ENCODE measurements around the gene UBN1. TPM values are rescaled to one million over a fixed set of nuclear protein-coding genes. Genes with fewer than 3 reads are reported as not detected.

Gene UBN1
- total and polyA plus RNA-seq, 10 of the 15 experiments (the other 5 are each of a cell fraction or from before 2014, with no cell fraction given): 2.1 to 32.5 (median 13.9) TPM

DNA sequence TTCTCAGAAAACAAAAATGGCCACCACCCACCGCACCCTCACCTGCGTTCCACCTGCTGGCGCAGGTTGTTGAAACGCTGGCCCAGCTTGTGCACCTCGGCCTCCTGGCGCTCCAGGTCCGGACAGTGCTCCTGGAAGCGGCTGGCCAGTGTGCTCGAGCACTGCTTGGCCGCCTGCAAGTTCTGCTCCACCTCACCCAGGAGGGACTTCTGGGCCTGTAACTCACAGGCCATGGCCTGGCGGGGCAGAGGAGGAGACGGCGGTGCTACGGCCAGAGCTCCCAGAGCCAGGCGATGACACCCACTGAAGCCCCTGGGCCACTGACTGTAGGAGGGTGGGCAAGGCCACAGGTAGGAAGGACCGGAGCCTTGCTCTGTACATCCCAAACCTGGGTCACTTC lies 43.4 kb downstream of the UBN1 start:
- POLR2A ChIA-PET: no interaction called here
- Histone ChIP-seq H3K9ac (ENCODE audit: control insufficient read depth, insufficient read depth, low read length) (no peak overlapping the region), H2AFZ (ENCODE audit: control insufficient read depth, low read depth, low read length) (no peak overlapping the region), H3K27ac (ENCODE audit: control insufficient read depth, insufficient read depth) (no peak overlapping the region), H3K79me2 (ENCODE audit: control insufficient read depth, insufficient read depth, low read length) (no peaks in the 10 kb centered on the region), H3K4me1 (ENCODE audit: control insufficient read depth, insufficient read depth, low read length) (no peaks in the 10 kb centered on the region), H3K9me3 (replicated peaks; ENCODE audit: control insufficient read depth, insufficient read depth, low read length) (no peaks in the 10 kb centered on the region), H3K27me3 (replicated peaks in 1 of 2; ENCODE audit: control insufficient read depth in 2 of 2, insufficient read depth in 2 of 2, low read length in 1 of 2) (no peaks in the 10 kb centered on the region), H4K20me1 (ENCODE audit: control insufficient read depth, insufficient read depth) (no peaks in the 10 kb centered on the region), H3K36me3 (ENCODE audit: control insufficient read depth in 2 of 2, insufficient read depth in 2 of 2, low read length in 1 of 2) (no peaks in the 10 kb centered on the region; a peak in 1 of 4 replicates), H3K4me3 (no peak overlapping the region), H3K4me2 (ENCODE audit: control insufficient read depth, insufficient read depth) (no peak overlapping the region)
- RAD21 ChIA-PET (ENCODE audit: unreplicated experiment): no interaction called here
- no peak for DNase-seq (ENCODE audit: low read depth, low spot score)
- TF ChIP-seq TAF1 (IDR thresholded peaks at IDR 0.05; ENCODE audit: borderline replicate concordance, low read depth, low read length): no peak
- TF ChIP-seq REST (IDR thresholded peaks at IDR 0.05; ENCODE audit: low read depth, low read length): no peak
- TF ChIP-seq PAX5 (IDR thresholded peaks at IDR 0.05; ENCODE audit: borderline replicate concordance, low read depth, low read length): no peak
- no peak for TF ChIP-seq CREB1 (IDR thresholded peaks at IDR 0.05; ENCODE audit: low read depth)
- no peak for TF ChIP-seq NBN (IDR thresholded peaks at IDR 0.05)
- TF ChIP-seq HCFC1 (IDR thresholded peaks at IDR 0.05; ENCODE audit: low read length): no peak
- no peak for TF ChIP-seq SREBF2 (IDR thresholded peaks at IDR 0.05; ENCODE audit: low read length)
- no peak for TF ChIP-seq ZNF217 (IDR thresholded peaks at IDR 0.05)
- TF ChIP-seq BRCA1 (IDR thresholded peaks at IDR 0.05; ENCODE audit: low read depth, low read length): no peak
- no peak for TF ChIP-seq GATAD2B (conservative IDR thresholded peaks at IDR 0.05; ENCODE audit: low read depth)
- TF ChIP-seq SREBF1 (IDR thresholded peaks at IDR 0.05; ENCODE audit: low read length): no peak
- no peak for TF ChIP-seq FOS (IDR thresholded peaks at IDR 0.05; ENCODE audit: borderline replicate concordance, extremely low read depth, insufficient read length)
- TF ChIP-seq NFXL1 (IDR thresholded peaks at IDR 0.05; ENCODE audit: borderline replicate concordance): no peak
- TF ChIP-seq SUPT20H (IDR thresholded peaks at IDR 0.05; ENCODE audit: borderline replicate concordance, control insufficient read depth, low read depth, low read length): no peak
- TF ChIP-seq NFYB (IDR thresholded peaks at IDR 0.05; ENCODE audit: insufficient read depth, low read depth, low read length): no peak
- no peak for TF ChIP-seq CHD4 (IDR thresholded peaks at IDR 0.05)
- WGBS (ENCODE audit: insufficient coverage, insufficient replicate concordance, low lambda C conversion rate, missing lambda C conversion rate): 98% methylated on average over 16 of the region's 16 CpGs
- SMC1A ChIA-PET (ENCODE audit: uncharacterized antibody, unreplicated experiment): no interaction called here
- FAIRE-seq: no peak
- BruUV-seq (replicated peaks): no TSS peak
- in situ Hi-C loops (cut with MboI): no loop called here
- intact Hi-C loops (cut with micrococcal nuclease; ENCODE audit: unreplicated experiment): no loop called here
- CTCF ChIA-PET: no interaction called here
- no peak for ATAC-seq
